Right renal pelvis (tissue), 4 donors: ENCODE measurements around the gene STING1. TPM values are rescaled to one million over a fixed set of nuclear protein-coding genes. Genes with fewer than 3 reads are reported as not detected.
"Not testable (repeated sequence)": the region's sequence is repeated elsewhere in the genome, so short reads cannot be mapped to it uniquely, and the experiment has no call there.

ENCODE experiments used
- DNase-seq, 4 donors: peaks; one replicate each; pipeline ENCODE4 v3.0.0-alpha.2; 2013; ENCODE audit warnings: low read depth in 4 of 4, low spot score in 3 of 4, missing footprints in 1 of 4
- polyA plus RNA-seq, 4 donors: library from polyadenylated mRNA; unstranded; fragments of 120-200 nt; gene quantifications; one replicate each; pipeline ENCODE4 v1.2.1, GENCODE V29; 2013; ENCODE audit not compliant: insufficient read length in 4 of 4

STING1 gene
- polyA plus RNA-seq, 4 donors, result 28.0 to 35.8 (median 31.7) TPM

DNA sequence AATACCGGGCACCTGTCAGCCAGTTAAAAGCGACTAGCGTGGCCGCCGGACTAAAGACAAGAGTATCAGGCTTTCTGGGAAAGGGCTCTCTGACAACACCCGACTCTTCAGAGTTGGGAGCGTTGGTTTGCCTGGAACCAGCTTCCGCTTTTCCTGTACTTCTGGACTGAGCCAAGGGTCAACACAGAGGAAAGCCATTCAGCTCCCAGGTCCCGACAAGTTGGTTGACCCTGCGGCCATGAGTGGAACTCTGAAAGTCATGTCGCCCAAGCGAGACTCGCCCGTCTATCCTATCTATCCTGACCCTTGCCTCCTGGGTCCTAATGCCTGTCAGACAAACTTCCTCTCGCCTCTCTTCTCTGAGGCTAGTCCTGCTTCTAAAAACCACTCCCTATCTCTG, 21.3 kb upstream of the STING1 start:
- not testable (repeated sequence) for DNase-seq

- DNase-seq, result not testable (repeated sequence)
Observed at GRCh38 chr5:139503036-139503817, 20.7 kb upstream of the STING1 start.

- DNase-seq, result no peak
Observed at GRCh38 chr5:139501381-139501780, 18.8 kb upstream of the STING1 start.

GRCh38 chr5:139495638-139496435, 13.3 kb upstream of the STING1 start:
- no peak for DNase-seq

GRCh38 chr5:139494832-139495231, 12.3 kb upstream of the STING1 start:
- no peak for DNase-seq

GRCh38 chr5:139494256-139494655, 11.7 kb upstream of the STING1 start:
- no peak for DNase-seq

DNA sequence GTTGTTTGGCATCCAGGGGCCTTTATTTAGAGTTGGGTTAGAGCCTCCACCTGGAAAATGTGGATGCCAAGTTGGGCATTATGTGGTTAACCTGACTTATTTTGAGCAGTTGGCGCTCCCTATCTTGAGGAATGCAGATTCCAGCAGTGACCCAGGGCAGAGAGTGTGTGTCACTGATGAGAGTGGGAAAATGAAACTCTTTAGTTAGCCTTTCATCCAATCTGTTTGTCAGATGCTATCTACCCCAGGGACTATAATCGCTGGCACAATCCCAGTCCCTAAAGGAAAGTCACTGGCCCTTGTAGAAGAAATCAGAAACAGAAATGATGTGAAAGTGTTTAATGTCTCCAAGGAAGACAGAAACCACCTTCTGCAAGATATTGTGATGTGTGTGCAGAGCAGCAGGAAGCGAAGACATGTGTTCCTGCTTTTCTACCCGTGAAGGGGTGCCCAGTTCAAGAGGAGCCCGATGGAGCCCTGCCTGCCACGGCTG, 10.2 kb upstream of the STING1 start:
- DNase-seq, result no peak

- no peak for DNase-seq
Observed at GRCh38 chr5:139488260-139488659, 5.7 kb upstream of the STING1 start.

- DNase-seq, result no peak
Observed at GRCh38 chr5:139486201-139486600, 3.6 kb upstream of the STING1 start.

GRCh38 chr5:139482890-139483208, 291 bp upstream of the STING1 start:
- DNase-seq, result not testable (repeated sequence)

DNA sequence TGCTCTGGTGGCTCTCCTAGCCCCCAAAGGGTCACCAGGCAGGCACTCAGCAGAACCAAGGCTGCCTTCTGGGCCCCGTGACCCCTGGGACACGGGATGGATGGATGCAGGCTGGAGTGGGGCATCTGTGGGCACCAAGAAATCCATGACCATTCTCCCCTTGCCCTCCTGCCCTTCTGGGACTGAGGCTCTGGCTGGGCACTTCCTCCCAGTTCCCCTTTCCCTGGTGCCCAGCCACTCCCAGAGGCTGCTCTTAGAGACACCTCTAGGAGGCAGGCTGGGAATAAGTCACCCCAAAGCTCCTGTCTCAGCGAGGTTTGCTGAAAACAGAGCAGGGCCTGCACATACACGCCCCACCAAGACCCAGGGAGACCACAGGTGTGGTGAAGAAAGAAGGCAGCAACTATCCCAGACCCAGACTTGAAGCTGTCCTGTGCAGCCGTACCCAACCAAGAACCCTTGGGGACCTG, 943 bp downstream of the STING1 start:
- DNase-seq, result no peak

DNA sequence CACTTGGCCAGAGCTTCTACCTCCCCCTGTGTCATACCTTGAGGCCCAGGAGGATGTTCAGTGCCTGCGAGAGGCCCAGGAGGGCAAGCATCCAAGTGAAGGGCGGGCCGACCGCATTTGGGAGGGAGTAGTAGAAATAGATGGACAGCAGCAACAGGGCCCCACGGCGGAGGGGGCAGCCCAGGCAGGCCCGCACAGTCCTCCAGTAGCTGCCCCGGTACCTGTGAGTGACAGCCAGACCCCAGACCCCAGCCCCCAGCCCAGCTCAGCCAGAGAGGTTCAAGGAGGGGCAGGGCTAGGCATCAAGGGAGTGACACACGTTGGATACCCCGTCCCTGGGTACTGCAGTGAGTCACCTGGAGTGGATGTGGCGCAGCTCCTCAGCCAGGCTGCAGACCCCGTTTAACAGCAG, 1.4 kb downstream of the STING1 start:
- DNase-seq, result no peak

GRCh38 chr5:139479729-139480128, 2.8 kb downstream of the STING1 start:
- DNase-seq, result not testable (repeated sequence)

DNA sequence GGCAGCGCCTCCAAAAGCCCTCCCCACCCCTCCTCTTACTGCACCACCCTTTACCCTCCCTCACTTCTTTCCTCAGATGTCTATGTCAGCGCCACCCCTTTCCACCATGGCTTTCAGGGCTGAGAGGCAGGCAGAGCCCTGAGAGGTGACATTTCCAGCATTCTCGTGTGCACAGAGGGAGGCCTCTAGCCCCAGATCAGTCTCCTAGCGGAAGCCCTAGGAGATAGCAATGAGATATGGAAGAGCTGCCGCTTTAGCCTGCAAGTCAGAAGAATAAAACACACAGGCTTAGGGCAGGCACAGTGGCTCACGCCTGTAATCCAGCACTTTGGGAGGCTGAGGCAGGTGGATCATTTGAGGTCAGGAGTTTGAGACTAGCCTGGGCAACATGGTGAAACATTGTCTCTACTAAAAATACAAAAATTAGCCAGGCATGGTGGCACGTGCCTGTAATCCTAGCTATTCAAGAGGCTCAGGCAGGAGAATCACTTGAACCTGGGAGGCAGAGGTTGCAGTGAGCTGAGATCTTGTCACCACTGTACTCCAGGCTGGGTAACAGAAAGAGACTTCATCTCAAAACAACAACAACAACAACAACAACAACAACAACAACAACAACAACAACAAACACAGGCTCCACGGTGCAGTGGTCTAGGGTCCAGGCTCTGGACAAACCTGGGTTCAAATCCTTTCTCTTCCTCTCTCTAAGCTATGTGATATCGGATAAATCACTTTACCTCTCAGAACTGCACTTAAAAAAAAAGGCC, 3.7 kb downstream of the STING1 start:
- not testable (repeated sequence) for DNase-seq

DNA sequence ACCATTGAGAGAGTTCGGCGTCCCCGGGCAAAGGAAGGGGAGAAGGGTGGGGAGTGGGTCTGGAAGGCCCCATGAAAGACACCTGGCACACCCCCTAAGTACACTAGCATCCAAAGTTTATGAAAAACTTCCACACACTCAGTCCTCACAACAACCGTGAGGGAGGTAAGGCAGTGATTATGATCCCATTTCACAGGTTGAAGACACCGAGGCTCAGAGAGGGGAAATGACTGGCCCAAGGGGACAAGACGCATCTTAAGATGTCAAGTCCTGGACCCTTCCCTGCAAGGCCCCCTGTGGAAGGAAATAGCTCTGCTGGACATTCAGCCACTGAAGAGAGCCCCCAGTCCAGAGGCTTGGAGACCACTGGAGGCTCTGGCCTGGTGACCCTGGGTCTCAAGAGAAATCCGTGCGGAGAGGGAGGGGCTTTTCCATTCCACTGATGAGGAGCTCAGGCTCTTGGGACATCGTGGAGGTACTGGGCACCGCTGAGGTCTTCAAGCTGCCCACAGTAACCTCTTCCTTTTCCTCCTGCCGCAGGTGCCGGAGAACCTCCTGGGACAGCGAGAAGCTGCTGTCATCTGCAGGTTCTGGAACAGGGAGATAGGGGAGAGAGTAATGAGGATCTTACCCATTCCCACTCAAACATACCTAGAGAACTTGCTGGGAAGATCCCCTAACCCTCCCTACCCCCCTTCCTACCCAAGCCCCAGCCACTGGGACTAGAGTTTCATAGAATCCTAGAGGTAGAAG, 6.5 kb downstream of the STING1 start:
- DNase-seq, result no peak

- DNase-seq, result no peak
Observed at GRCh38 chr5:139474890-139475791, 7.4 kb downstream of the STING1 start.

GRCh38 chr5:139473565-139473964, 9.0 kb downstream of the STING1 start:
- no peak for DNase-seq

DNA sequence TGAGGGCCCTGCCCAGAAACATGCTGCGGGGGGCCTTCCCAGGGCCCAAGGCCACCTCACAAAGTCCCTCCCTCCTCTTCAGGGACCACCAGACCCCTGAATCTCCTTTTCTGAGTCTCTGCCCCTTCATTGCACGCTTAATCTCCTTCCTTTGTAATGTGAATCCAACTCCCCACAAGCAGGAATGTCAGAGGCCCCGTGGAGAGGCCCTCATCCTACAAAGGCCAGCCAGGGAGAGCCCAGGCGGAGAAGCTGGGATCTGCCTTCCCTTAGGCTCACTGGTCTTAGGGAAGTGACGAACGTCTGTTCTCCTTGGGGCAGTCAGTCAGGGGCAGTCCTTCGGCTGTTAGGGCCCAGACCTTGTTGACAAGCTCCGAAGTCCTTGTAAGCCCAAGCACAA, 9.5 kb downstream of the STING1 start:
- DNase-seq, result no peak

DNA sequence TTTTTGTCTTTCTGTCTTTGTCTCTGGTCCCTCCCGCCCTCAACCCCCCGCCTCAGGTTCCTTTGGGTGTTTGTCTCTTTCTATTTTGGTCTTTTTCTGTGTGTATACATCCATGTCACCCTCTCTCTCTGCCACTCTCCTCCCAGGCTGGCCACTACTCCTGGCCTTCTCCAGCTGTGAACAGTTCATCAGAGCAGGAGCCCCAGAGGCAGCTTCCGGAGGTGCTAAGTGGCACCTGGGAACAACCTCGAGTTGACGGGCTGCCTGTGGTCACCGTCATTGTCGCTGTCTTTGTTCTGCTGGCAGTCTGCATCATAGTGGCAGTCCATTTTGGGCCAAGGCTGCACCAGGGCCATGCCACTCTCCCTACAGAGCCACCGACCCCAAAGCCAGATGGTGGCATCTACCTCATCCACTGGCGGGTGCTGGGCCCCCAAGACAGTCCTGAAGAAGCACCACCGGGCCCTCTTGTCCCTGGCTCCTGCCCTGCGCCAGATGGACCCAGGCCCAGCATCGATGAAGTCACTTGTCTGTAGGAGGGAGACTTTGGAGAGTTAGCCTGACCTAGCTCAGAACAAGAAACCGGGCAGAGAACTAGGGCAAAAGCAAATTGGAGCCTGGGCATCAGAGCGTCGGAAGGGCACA, 10.1 kb downstream of the STING1 start:
- no peak for DNase-seq
